GOT3 (cell line): Measurements from ENCODE around the gene LONP1.
"Not testable (repeated sequence)": the region's sequence is repeated elsewhere in the genome, so short reads cannot be mapped to it uniquely, and the experiment has no call there.

ENCODE experiments used
- DNase-seq: peaks from one replicate; lab custom pipeline; 2025; ENCODE audit warnings: mixed read lengths; lab: John Stamatoyannopoulos, UW

LONP1 gene

GRCh38 chr19:5719961-5720790 lies at the start of gene LONP1, which contains the start of gene CATSPERD:
Gene LONP1, minus strand, starts transcription at chr19:5720146. Its CDS starts 14 bp downstream, at chr19:5720132.
Gene CATSPERD, plus strand, starts transcription at chr19:5720637. Its CDS starts 101 bp downstream, at chr19:5720738.
- DNase-seq = peak; percentile 95

GRCh38 chr19:5767949-5768348 lies 48.0 kb upstream of the LONP1 start:
- DNase-seq = no peak

GRCh38 chr19:5765220-5765619 lies 45.3 kb upstream of the LONP1 start:
- no peak for DNase-seq

GRCh38 chr19:5762608-5763217 lies 42.8 kb upstream of the LONP1 start:
- no peak for DNase-seq

GRCh38 chr19:5753743-5754142 lies 33.8 kb upstream of the LONP1 start:
- no peak for DNase-seq

GRCh38 chr19:5751709-5752108 lies 31.8 kb upstream of the LONP1 start:
- no peak for DNase-seq

- no peak for DNase-seq
Measured at GRCh38 chr19:5749505-5749904, 29.6 kb upstream of the LONP1 start.

GRCh38 chr19:5748920-5749319 lies 29.0 kb upstream of the LONP1 start:
- DNase-seq = not testable (repeated sequence)

- not testable (repeated sequence) for DNase-seq
Measured at GRCh38 chr19:5744999-5745398, 25.1 kb upstream of the LONP1 start.

- DNase-seq = no peak
Measured at GRCh38 chr19:5743630-5744029, 23.7 kb upstream of the LONP1 start.

- no peak for DNase-seq
Measured at GRCh38 chr19:5742051-5742450, 22.1 kb upstream of the LONP1 start.

- no peak for DNase-seq
Measured at GRCh38 chr19:5738423-5738822, 18.5 kb upstream of the LONP1 start.

GRCh38 chr19:5733172-5733571 lies 13.2 kb upstream of the LONP1 start:
- DNase-seq = not testable (repeated sequence)

- no peak for DNase-seq
Measured at GRCh38 chr19:5727453-5728050, 7.6 kb upstream of the LONP1 start.

- no peak for DNase-seq
Measured at GRCh38 chr19:5719274-5719960, 529 bp downstream of the LONP1 start.

- DNase-seq = no peak
Measured at GRCh38 chr19:5718579-5719273, 1.2 kb downstream of the LONP1 start.

- DNase-seq = no peak
Measured at GRCh38 chr19:5718037-5718578, 1.8 kb downstream of the LONP1 start.

- DNase-seq = no peak
Measured at GRCh38 chr19:5717215-5717935, 2.6 kb downstream of the LONP1 start.

GRCh38 chr19:5714816-5715215 lies 5.1 kb downstream of the LONP1 start:
- DNase-seq = no peak

- DNase-seq = no peak
Measured at GRCh38 chr19:5713228-5713627, 6.7 kb downstream of the LONP1 start.

- no peak for DNase-seq
Measured at GRCh38 chr19:5711713-5712161, 8.2 kb downstream of the LONP1 start.
